HG03025 (cell line): ENCODE measurements around the gene HIVEP1.
"Not testable (repeated sequence)": the region's sequence is repeated elsewhere in the genome, so short reads cannot be mapped to it uniquely, and the experiment has no call there.

Experiments used
- ATAC-seq: cut with Tn5 transposase; IDR thresholded peaks from one replicate; pipeline ENCODE4 v1.9.1; 2021; ENCODE audit warnings: mild to moderate bottlenecking, moderate library complexity; ENCODE audit not compliant: unreplicated experiment, low FRiP score

HIVEP1 gene

DNA sequence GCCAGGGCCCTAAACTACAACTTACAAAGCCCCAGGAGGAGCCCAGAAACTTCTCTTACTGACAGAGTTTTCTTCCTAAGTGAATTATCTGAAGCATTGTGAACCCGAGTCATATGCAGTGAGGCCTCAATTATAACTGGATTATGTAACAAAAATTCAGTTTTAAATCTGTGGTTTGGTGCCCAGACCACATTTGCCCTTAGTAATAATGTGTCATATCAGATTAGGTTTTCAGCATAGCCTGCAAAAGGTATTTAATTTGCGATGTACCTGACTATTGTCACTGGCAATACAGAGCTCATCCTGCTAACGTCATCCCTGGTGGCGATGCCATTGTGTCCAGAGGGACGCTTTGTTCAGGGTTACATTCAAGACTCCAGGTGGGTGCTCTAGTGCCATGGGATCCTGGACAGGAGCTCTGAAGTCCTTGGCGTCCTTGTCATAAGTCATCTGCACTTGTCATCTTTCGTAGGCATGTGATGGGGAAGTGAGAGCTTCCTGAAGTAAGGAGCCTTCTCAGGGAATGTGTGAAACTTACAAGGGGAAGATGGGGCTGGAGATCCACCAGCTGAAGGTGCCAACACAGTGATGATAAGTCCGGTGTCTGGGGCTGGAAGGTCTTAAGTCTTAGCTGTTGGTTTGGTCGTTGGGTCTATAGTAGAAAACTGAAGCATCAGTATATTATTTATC is 65.1 kb downstream of the HIVEP1 start:
- no peak for ATAC-seq

DNA sequence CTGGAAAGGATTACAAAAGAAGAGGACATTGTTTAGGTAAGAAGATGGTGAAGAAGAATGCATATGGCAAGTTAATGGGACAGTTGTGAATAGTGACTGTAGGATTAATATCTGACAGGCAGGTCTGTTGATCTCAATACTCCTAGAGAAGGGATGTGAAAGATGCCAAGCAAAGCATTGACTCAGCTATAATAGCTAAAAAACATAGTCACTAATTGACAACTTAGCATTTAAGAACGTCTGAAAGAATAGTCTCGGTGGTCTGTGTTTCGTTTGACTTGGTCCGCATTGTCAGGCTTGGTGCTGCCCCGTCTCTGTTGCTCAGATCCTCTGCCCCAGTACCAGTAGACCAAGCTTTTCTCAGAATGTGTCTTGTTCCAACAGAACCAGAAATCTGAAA is 65.9 kb downstream of the HIVEP1 start:
- ATAC-seq = no peak

- ATAC-seq = no peak
These were observed 69.7 kb downstream of the HIVEP1 start for GRCh38 chr6:12081771-12082170.

- ATAC-seq = no peak
These were observed 70.3 kb downstream of the HIVEP1 start for GRCh38 chr6:12082368-12082767.

DNA sequence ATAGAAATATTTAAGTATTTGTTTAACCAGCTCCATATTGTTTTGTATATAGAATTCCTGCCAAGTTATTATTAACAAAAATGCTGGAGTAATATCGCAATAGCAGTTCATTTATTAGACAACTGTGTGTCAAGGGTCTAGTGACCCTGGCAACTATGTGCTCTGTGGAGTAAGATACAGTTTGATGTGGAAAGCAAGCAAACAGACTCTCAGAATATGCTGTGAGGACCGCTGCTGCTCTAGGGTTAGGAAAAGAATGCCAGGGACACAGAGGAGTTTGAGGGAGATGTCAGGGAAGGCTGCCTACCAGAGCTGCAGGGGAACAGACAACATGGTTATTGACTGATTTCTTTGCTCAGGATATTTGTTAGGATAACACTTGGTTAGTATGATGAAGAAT is 71.2 kb downstream of the HIVEP1 start:
- ATAC-seq = no peak

- no peak for ATAC-seq
These were observed 71.7 kb downstream of the HIVEP1 start for GRCh38 chr6:12083763-12084162.

GRCh38 chr6:12084681-12085080 is 72.6 kb downstream of the HIVEP1 start:
- ATAC-seq = no peak

- no peak for ATAC-seq
These were observed 76.4 kb downstream of the HIVEP1 start for GRCh38 chr6:12088531-12088930.

- no peak for ATAC-seq
These were observed 78.6 kb downstream of the HIVEP1 start for GRCh38 chr6:12090714-12091113.

DNA sequence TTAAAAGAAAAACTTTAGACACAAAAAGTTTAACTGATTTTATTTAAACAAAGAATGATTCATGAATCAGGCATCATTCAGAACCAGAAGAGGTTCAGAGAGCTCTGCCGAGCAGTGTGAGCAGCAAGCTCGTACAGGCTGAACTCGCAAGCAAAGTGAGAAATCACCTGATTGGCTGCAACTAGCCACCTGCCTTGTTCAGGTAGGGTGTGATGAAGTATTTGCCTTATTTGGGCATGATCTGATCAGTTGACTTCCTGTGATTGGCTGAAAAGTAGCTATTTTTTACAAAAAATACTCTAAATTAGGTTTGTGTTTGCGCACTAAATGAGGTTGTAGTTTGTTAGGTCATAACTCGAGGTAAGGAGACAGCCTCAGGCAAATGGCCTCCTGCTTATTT is 80.7 kb downstream of the HIVEP1 start:
- no peak for ATAC-seq

DNA sequence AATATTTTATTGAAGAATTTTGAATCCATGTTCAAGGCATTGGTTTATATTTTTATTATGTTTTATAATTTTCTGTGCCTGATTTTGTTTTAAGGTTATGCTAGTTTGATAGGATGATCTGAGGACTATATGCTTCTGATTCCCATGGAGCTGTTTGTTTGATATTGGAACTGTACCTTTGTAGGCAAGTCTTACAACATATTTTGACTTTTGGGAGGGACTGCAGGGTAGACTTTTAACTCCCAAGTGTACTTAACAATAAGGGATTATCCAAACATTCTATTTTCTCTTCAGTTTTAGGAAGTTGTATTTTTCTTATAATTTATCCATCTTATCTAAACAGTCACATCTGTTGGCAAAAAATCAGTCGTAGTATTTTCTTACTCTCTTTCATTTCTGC is 82.6 kb downstream of the HIVEP1 start:
- no peak for ATAC-seq

GRCh38 chr6:12096342-12096741 is 84.2 kb downstream of the HIVEP1 start:
- no peak for ATAC-seq

- ATAC-seq = no peak
These were observed 85.7 kb downstream of the HIVEP1 start for GRCh38 chr6:12097791-12098190.

DNA sequence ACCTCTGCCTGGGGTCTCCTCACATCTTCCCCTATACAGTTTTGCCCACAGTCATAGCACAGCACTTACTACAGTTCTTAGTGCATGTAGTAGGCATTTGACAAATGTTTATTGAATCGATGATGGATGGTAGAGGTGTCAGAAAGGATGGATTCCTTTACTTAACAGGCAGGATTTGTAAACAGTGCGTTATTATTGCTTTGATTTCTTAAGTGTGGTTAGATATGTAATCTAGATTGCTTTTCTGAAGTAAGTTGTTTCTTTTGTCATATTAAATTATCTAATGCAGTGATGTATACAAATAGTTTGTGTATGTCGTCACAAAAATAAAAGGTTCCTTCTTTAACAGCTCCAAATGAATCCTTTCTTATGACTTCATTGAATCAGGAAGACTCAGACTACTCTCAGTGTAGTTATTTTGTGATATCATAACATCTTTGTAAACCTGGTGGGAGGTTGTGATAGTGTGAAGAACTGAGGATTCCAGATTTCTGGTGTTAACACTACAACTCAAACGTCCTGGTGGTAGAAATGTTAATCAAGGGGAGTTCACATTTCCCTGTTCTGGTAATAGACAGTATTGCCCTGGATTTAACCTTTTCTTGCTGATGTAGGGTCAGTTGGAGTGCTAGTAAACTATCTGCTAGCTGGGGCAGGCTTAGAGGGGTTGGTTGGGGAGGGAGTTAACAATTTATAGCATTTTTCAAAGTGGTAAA is 87.7 kb downstream of the HIVEP1 start:
- no peak for ATAC-seq

DNA sequence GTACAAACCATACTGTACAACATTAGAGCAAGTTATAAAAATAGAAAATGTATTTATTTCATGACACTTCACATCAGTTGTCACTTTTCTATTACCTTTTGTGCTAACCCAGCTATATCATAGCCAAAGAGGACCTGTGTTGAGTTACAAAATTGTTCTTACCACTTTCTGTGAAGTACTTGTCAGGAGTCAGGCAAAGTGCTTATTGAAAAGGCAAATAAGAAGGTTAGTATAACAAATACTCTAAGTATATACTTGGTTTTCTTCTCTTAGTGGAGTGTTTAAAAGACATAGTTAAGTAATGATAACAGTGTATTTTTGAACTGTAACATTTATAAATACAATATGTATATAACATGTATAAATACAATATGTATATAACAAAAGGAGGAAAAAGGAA is 88.9 kb downstream of the HIVEP1 start:
- ATAC-seq = no peak

- ATAC-seq = no peak
These were observed 89.7 kb downstream of the HIVEP1 start for GRCh38 chr6:12101653-12102312.

- no peak for ATAC-seq
These were observed 90.2 kb downstream of the HIVEP1 start for GRCh38 chr6:12102350-12102749.

- no peak for ATAC-seq
These were observed 91.0 kb downstream of the HIVEP1 start for GRCh38 chr6:12103158-12103557.

DNA sequence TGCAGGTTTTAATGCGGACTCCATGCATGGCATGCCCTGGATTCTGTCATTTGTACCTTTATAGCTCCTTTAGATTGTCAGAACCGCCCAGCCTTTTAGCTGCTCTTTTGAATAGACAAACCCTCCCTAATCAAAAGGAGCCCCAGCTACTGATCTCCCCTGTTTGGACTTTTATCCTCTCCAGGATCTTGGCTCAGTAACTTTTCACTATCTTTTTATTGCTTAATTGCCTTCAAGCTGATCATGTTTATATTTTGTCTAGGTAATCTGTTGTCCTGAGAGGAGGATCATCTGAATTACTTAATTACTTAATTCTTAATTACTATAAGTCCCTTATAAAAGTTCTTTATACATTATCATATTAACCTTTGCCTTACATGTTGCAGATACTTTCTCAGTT is 93.2 kb downstream of the HIVEP1 start:
- no peak for ATAC-seq

GRCh38 chr6:12108376-12108775 is 96.3 kb downstream of the HIVEP1 start:
- not testable (repeated sequence) for ATAC-seq

- ATAC-seq = no peak
These were observed 98.6 kb downstream of the HIVEP1 start for GRCh38 chr6:12110523-12111362.
